Stomach smooth muscle (tissue), 2 donors: ENCODE data around the gene DGKH.
"Not testable (repeated sequence)": the region's sequence is repeated elsewhere in the genome, so short reads cannot be mapped to it uniquely, and the experiment has no call there.

Experiments used
- H3K27ac ChIP-seq: one replicate; pipeline ENCODE4 v1.7.0; 2013; ENCODE audit warnings: mild to moderate bottlenecking, low read length, inconsistent platforms
- H3K27me3 ChIP-seq, 2 donors: one replicate each; pipeline ENCODE4 v1.7.0; 2013; ENCODE audit warnings: low read length in 2 of 2; ENCODE audit not compliant: insufficient read depth in 2 of 2, control insufficient read depth in 1 of 2
- H3K36me3 ChIP-seq, 2 donors: one replicate each; pipeline ENCODE4 v1.7.0; 2013; ENCODE audit warnings: low read length in 2 of 2; ENCODE audit not compliant: control insufficient read depth in 2 of 2, insufficient read depth in 2 of 2
- H3K4me1 ChIP-seq: one replicate; pipeline ENCODE4 v1.7.0; 2013; ENCODE audit warnings: low read length; ENCODE audit not compliant: control insufficient read depth, insufficient read depth
- H3K4me3 ChIP-seq, 2 donors: one replicate each; pipeline ENCODE4 v1.7.0; 2013; ENCODE audit warnings: low read length in 2 of 2
- H3K9ac ChIP-seq, 2 donors: one replicate each; pipeline ENCODE4 v1.7.0; 2013; ENCODE audit warnings: low read length in 2 of 2, mild to moderate bottlenecking in 1 of 2
- H3K9me3 ChIP-seq, 2 donors: one replicate each; pipeline ENCODE4 v1.7.0; 2013; ENCODE audit warnings: low read length in 2 of 2; ENCODE audit not compliant: control insufficient read depth in 2 of 2
- donor health status: healthy.
- donor health status: Pancreatic carcinoma.

DGKH gene

DNA sequence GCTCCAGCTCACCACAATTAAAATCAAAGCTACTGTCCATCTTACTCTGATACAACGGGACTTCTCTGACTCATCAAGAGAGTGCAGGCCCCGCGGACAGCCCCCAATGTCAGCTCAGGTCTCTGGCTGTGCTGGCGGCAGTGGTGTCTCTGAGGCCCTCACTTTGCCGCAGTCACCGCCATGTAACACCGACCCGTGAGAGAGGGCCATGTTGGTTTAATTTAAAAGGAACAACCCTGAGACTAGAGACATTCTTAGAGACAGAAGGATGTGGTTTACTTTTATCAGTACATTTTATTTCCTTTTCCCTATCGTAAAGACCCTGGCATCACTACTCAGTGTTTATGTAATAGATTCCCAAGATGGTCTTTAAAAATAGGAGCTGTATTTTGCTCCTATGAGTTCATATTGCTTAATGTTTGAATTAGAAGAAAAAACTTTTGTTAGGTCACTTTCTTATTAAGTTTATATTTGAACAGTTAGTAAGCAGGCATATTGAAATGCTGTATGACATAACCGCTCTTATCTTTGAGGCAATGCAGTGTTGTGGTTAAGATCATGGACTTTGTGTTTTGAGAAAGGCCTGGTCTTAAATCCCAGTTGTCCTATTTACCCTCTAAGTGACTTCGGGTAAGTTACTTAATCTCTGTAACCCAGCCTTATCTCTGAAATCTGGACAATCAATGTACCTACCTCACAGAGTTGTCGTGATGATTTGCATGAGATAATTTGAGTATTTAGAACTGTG lies 23.4 kb downstream of the DGKH start:
- H3K4me3 ChIP-seq: no peak overlapping the region
- peaks cover under 1% of the 10 kb centered on the region for H3K4me1 ChIP-seq
- H3K27me3 ChIP-seq: no peaks in the 10 kb centered on the region
- H3K27ac ChIP-seq: no peak overlapping the region
- H3K9me3 ChIP-seq: no peaks in the 10 kb centered on the region
- no peak overlapping the region for H3K9ac ChIP-seq
- no peaks in the 10 kb centered on the region for H3K36me3 ChIP-seq

DNA sequence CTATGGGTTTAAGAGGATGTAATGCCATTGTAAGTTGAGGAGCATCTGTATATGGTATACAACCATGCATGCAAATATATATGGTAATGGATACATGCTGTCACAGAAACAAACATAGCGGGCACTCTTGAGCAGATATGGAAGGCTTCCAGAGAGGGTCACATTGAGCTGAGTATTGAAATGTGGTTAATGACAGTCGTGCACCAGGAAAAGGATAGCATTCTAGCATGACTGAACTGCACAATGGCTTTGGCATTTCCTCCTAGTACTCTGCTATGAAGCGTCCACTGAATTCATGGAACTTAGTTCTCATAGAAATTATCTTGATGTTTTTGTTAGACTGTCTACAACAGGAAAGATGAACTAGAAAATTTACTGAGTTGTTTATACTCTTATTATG lies 25.2 kb downstream of the DGKH start:
- no peak overlapping the region for H3K4me3 ChIP-seq
- H3K27ac ChIP-seq: no peak overlapping the region
- H3K9me3 ChIP-seq: no peaks in the 10 kb centered on the region
- H3K27me3 ChIP-seq: no peaks in the 10 kb centered on the region
- no peak overlapping the region for H3K9ac ChIP-seq
- peaks cover 2% of the 10 kb centered on the region for H3K4me1 ChIP-seq
- no peaks in the 10 kb centered on the region for H3K36me3 ChIP-seq

DNA sequence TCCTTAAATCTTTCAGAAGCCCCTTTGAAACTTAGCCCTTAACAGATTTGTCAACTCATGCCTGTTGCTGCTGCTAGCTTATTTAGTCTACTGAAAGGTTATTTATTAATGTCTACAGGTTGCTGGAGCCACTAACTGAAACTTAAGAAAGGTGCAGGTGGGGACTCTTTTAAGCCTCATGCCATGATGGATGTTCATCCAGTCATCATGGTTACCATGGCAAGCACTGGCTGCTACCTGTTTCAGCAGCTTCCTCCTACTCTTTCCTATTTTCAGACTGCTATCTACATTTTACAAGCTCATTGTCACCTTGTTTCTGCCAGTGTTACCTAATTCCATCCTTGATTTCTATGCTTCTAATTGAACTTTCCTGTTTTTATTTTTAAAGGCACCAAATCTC lies 27.1 kb downstream of the DGKH start:
- Histone ChIP-seq H3K36me3 (no peaks in the 10 kb centered on the region), H3K4me1 (peaks cover 2% of the 10 kb centered on the region), H3K27ac (no peak overlapping the region), H3K4me3 (no peak overlapping the region), H3K9ac (no peak overlapping the region), H3K9me3 (no peaks in the 10 kb centered on the region), H3K27me3 (no peaks in the 10 kb centered on the region)

DNA sequence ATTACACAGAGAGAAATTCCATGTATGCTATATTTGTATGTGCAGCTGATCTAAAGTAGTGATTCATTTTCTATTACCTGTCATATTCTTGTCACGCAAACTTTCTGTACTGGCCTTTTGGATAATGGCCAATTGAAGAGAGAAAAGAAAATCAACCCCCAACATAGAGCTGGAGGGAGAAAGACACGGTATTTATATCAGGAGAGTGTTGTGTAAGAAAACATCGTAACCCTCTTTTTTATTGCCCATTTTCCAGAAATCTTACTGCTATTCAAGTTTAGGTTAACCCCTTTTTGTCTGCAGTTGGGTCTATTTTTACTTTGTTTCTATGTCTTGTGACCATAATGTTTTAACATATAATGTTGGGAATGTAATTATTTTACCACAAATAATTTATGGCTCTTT lies 27.9 kb downstream of the DGKH start:
- no peak overlapping the region for H3K9ac ChIP-seq
- H3K4me1 ChIP-seq: peaks cover 2% of the 10 kb centered on the region
- no peaks in the 10 kb centered on the region for H3K36me3 ChIP-seq
- no peaks in the 10 kb centered on the region for H3K27me3 ChIP-seq
- H3K27ac ChIP-seq: no peak overlapping the region
- H3K4me3 ChIP-seq: no peak overlapping the region
- H3K9me3 ChIP-seq: no peaks in the 10 kb centered on the region

DNA sequence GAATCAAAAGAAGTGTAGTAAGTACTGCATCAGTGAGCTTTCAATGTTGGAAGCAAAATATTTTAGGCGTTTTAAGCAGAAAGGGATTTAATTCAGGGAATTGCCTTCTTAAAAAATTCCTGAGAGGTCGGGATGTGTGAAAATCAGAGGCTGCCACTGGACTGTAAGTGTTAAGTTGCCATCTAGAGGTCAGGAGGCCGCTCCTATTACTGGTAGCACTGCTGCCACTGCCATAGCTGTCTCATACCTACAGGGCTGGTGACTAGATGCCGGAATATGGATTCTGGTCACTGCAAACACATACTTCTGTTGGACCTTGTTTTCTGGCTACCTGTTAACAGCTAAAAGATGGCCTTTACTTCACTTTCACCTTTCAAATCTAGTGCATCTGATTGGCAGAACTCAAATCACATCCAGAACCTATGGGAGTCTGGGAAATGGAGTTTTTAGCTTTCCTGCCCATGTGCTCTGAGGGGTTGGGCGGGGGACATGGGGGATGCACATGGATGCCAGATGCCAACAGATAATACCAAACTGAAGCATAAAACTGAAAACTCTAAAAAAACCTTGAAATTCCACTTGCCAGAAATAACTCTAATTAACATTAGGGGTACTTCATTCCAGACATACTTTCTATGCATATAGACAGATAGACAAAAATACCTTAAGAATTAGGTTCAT lies 29.8 kb downstream of the DGKH start:
- H3K9ac ChIP-seq: no peak overlapping the region
- H3K9me3 ChIP-seq: no peaks in the 10 kb centered on the region
- peaks cover 2% of the 10 kb centered on the region for H3K4me1 ChIP-seq
- no peak overlapping the region for H3K27ac ChIP-seq
- no peaks in the 10 kb centered on the region for H3K27me3 ChIP-seq
- no peaks in the 10 kb centered on the region for H3K36me3 ChIP-seq
- H3K4me3 ChIP-seq: no peak overlapping the region

DNA sequence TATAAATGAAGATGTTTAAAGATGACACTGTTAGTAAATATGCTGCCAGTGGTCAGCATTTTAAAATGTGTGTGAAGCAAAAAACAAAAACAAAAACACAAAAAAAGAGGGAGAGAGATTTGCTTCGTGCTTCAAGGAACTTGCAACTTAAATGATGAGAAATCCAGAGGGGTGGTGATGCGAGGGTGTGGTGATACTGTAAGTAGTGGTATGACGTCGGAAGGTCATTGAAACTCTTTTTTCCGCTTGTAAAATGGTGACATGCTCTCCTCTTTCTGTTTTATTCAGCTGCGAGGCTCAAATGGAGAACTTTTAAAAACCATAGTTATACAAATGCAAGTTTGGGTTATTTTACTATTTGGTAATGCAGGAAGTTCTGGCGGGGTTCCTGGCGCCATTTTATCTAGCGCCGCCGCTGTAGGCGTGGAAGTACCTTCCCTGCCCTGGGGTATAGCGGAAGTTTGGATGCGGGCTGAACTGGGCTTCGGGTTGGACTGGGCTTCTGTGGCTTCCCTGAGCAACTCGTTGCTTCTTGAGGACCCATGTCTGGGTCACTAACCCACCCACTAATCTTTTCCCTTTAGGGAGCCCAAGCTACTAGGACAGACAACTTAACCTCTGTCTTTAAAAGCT lies 34.8 kb downstream of the DGKH start:
- Histone ChIP-seq H3K27ac (no peak overlapping the region), H3K36me3 (no peaks in the 10 kb centered on the region), H3K9ac (no peak overlapping the region)

DNA sequence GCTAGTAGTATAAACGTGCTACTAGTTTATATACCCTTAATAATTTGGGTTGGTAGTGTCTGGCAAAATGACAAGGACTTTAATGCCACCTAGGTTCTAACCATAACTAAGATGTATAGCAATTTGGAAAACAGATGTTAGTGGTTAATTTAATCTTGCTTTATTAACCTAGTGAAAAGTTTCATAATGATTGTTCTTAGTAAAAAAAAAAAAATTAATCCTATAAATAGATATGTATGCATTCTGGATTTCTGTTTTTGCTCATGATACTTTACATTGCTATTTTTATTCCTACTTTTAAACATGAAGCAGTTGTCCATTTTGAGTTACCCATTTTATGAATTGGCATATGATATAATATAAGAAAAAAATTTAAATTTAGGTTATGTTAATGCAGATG lies 36.3 kb downstream of the DGKH start:
- Histone ChIP-seq H3K4me3 (no peak overlapping the region), H3K9ac (no peak overlapping the region), H3K4me1 (no peaks in the 10 kb centered on the region), H3K9me3 (no peaks in the 10 kb centered on the region), H3K36me3 (no peaks in the 10 kb centered on the region), H3K27me3 (no peaks in the 10 kb centered on the region), H3K27ac (no peak overlapping the region)

More for the DNA sequence above, 34.8 kb downstream of the DGKH start:
- H3K27me3 ChIP-seq: no peaks in the 10 kb centered on the region
- no peaks in the 10 kb centered on the region for H3K4me1 ChIP-seq
- H3K4me3 ChIP-seq: no peak overlapping the region
- H3K9me3 ChIP-seq: no peaks in the 10 kb centered on the region

DNA sequence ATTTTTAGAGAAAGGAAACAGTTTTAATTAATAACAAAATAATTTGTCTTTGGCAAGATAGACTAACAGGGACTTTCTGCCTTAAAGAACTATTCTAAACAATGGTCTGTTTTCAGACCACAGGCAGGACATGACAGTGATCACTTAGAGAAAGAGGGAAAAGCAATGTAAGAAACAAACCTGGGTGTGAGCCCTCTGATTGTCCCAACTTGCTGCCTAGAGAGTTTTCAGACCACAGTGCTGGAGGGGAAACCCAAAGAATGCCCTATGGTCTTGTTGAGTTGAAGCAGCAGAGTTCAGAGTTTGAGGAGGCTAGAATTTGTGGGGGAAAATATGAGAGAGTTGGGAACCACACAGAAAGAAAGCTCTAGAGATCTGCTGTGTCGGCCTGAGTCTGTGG lies 38.1 kb downstream of the DGKH start:
- Histone ChIP-seq H3K4me1 (no peaks in the 10 kb centered on the region), H3K27ac (no peak overlapping the region), H3K4me3 (no peak overlapping the region), H3K36me3 (peaks cover 0 to 2% of the 10 kb centered on the region in 2 donors), H3K27me3 (no peaks in the 10 kb centered on the region), H3K9ac (no peak overlapping the region), H3K9me3 (no peaks in the 10 kb centered on the region)

DNA sequence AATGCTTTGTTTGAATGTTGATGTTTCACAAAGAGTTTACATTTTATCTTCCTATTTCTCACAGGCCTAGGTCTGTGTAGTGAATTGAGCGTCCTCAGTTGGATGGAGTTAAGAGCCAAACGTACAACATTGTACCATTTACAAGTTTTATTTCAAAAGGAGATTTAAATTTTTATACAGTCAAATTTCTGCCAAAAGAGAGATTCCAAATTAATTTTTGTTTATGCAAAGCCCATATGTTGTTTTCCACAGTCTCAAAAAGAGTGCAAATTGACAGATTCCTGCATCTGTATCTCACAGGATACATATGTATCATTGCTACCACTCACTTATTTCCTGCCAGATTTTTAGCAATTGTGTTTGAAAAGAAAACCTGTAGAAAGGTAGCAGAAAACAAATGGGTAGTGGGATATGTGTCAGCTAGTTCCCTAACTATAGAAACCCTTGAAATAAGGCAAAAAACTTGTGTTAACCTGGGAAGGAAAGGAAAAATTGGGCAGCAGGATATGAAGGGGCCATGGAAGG lies 46.1 kb downstream of the DGKH start:
- Histone ChIP-seq H3K27ac (no peak overlapping the region), H3K36me3 (peaks cover 0 to 2% of the 10 kb centered on the region in 2 donors), H3K4me1 (no peaks in the 10 kb centered on the region), H3K9ac (no peak overlapping the region), H3K4me3 (no peak overlapping the region), H3K27me3 (no peaks in the 10 kb centered on the region), H3K9me3 (no peaks in the 10 kb centered on the region)

DNA sequence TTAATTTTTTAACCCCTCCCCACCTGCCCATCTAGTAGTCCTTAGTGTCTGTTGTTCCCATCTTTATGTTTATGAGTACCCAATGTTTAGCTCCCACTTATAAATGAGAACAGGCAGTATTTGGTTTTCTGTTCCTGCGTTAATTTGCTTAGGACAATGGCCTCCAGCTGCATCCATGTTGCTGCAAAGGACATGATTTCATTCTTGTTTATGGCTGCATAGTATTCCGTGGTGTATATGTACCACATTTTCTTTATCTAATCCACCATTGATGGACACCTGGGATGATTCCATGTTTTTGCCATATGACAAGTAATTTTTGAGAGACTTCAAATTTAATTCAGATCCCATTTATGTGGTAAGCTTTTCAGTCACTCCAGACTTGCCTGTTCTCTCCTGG lies 47.8 kb downstream of the DGKH start:
- not testable (repeated sequence) for H3K27ac ChIP-seq, H3K4me1 ChIP-seq, H3K9me3 ChIP-seq, H3K36me3 ChIP-seq, H3K4me3 ChIP-seq, H3K9ac ChIP-seq, H3K27me3 ChIP-seq
